Measurements from ENCODE around the gene KANK3.
"Not testable (repeated sequence)": the region's sequence is repeated elsewhere in the genome, so short reads cannot be mapped to it uniquely, and the experiment has no call there.

KANK3 gene

DNA sequence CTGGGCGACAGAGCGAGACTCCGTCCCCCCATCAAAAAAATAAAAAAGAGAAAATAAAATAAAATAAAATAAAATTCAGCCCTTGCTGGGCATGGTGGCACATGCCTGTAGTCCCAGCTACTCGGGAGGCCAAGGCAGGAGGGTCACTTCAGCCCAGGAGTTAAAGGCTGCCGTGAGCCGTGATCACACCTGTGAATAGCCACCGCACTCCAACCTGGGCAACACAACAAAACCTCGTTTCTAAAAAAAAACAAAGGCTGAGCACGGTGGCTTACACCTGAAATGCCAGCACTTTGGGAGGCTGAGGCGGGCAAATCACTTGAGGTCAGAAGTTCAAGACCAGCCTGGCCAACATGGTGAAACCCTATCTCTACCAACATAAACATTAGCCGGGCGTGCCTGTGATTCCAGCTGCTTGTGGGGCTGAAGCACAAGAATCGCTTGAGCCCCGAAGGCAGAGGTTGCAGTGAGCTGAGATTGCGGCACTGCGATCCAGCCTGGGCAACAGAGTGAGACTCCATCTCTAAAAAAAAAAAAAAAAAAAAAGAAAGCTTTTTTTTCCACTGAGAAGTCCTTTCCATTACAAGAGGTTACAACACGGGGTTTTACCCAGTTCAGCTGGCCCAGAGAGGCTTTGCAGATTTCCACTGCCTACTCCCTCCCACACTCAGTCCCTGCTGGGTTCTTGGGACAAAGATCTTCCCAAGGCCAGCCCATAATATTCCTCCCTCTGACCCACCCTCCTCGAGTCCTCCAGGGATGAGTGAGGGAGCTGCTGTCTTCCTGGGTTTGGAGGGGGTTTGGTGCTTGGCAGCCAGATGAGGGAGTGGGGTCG, 27.3 kb upstream of the KANK3 start:
- DNase-seq: no peak

DNA sequence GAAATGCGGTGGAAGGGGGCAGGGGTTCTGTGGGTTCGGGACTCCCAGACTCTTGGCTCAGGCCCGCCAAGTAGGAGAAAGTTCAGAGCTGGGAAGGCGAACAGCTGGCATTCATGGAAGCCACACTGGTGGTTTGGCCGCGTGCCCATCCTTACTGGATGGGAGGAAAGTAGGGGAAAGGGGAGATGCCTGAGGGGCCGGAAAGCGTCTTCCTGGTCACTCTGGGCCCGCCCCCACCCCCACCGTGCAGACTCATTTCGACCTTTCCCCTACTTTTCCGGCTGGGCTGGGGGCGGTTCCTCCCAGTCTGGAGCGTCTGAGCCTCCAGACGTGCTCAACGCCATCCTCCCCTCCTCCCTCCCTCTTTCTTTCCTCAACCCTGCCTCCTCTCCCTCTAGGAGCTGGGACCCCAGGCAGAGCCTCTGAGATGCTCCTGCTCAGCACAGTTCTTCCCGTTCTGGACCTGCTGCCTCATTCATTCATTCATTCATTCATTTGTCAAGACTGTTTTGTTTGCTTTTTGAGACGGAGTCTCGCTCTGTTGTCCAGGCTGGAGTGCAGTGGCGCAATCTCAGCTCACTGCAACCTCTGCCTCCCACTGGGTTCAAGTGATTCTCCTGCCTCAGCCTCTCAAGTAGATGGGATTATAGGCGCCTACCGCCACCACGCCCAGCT, 24.4 kb upstream of the KANK3 start:
- DNase-seq: no peak

DNA sequence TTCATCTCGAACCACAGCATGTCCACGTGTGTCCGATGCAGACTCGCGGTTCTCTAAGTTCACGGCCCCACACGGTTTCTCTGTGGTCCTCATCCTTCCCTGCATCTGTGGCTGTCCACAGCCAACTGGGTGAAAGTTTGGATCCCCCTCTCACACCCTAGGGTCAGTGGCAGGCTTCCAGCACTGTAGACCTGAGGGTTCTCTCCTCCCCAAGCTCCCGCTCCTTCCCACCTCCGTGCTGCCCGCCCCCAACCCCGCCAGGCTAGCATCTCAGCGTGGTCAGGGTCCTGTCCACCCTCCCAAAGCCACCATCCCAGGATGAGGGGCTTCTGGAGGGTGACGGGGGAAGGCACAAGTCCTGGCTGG, 23.9 kb upstream of the KANK3 start:
- no peak for DNase-seq

GRCh38 chr19:8366121-8366581, 23.1 kb upstream of the KANK3 start:
- no peak for DNase-seq

DNA sequence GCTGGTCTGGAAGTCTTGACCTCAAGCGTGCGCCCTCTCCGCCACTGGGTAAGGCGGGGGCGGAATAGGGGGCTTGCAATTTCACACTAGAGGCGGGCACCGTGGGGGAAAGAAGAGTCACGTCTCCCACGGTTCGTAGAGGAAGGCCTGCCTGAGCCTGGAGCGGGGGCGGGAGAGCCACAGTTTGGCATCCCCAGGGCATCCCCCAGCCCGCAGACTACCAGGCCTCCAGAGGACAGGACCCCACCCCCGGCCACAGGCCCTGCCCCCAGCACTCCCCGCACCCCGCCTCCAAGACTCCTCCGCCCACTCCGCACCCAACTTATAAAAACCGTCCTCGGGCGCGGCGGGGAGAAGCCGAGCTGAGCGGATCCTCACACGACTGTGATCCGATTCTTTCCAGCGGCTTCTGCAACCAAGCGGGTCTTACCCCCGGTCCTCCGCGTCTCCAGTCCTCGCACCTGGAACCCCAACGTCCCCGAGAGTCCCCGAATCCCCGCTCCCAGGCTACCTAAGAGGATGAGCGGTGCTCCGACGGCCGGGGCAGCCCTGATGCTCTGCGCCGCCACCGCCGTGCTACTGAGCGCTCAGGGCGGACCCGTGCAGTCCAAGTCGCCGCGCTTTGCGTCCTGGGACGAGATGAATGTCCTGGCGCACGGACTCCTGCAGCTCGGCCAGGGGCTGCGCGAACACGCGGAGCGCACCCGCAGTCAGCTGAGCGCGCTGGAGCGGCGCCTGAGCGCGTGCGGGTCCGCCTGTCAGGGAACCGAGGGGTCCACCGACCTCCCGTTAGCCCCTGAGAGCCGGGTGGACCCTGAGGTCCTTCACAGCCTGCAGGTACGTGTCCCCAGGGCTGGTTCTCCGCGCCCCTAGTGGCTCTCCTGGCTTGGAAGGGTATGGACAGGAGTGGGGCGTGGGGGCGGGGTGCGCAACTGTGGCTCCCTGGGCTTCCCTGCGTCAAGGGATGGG, 21.0 kb upstream of the KANK3 start, which contains the start of gene ANGPTL4:
Gene ANGPTL4, plus strand, starts transcription at position 353 of the 969 bp plus-strand sequence. Its CDS starts 167 bp downstream, at position 520.
- DNase-seq: peak; percentile 82 to 86

DNA sequence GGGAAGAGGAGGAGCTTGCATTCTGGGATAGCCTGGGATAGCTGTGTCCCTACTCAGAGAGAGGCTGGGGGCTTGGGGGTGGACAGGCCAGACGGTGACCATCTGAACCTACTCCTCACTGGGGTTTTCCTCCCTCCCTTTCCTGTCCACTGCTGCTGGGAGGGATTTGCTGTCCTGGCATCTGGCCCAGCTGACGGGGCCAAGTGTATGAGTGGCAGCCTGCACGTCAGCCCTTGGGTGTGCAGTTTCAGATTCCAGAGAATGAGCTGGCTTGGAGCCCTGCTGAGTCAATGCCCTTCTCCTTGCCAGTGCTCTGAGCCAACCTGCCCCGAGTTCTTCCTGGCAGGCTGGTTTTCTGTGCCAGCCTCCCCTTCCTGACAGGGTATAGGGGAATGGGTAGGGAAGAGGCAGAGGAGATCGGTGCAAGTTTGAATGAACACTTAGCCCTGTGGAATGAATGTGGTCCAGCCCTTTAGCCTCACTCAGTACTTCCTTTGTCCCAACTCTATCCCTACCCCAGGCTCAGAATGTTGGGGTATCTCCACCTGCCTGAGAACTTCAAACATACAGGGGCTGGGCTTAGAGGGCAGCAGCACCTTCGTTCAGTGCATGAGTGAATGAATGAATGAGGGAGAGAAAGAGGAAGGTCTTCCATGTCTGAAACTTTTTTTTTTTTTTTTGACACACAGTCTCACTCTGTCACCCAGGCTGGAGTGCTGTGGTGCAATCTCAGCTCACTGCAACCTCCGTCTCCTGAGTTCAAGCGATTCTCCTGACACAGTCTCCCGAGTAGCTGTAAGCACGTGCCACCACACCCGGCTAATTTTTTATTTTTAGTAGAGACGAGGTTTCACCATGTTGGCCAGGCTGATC, 19.1 kb upstream of the KANK3 start:
- DNase-seq: peak; percentile 52 to 64

GRCh38 chr19:8360196-8360595, 17.1 kb upstream of the KANK3 start:
- DNase-seq: no peak

- DNase-seq: no peak
These were observed 15.9 kb upstream of the KANK3 start for GRCh38 chr19:8358948-8359347.

DNA sequence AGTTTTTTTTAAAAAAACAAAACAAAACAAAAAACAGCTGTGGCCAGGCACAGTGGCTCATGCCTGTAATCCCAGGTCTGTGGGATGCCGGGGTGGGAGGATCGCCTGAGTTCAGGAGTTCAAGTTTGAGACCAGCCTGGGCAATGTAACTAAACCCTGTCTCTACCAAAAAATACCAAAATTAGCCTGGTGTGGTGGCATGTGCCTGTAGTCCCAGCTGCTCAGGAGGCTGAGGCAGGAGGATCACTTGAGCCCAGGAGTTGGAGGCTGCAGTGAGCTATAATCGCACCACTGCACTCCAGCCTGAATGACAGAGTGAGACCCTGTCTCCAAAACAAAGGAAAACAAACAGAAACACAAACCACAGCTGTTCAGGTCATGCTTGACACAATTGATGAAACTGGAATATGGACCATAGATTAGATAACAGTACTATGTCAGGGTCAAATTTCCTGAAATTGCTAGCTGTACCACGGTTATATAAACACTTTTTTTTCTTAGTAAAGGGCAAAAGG, 14.0 kb upstream of the KANK3 start:
- no peak for DNase-seq

DNA sequence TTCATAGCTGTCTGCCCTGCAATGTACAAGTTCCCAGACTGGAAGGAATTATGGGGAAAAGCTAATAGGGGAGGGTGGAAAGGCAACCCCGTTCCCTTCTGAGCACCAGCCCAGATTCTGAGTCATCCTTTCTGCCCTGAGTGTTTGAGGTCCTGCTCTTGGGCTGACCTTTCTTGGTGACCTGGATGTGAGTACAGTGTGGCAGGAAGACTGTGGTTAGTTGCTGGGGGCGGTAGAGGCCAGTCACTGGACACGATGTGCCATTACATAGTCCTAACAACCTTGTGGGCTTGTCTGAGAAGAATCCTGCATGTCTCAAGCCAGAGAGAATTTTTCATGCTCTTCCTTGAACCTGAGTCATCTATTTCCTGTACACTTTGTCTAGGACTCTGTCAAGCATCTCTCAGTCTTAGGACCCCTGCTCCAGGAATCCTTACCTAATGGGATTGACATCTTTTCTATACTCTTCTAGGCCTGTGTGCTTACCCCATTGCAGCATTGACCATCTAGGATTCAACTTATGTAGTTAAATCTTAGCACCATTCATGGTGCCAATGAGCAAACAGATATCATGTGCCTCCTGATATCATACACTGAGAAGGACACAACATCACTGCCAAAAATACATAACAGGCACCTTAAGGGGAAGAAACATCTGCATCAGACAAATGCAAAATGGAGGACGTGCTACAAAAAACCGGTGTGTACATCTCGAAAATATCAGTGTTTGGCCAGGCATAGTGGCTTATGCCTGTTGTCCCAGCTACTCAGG, 12.8 kb upstream of the KANK3 start:
- no peak for DNase-seq

- not testable (repeated sequence) for DNase-seq
These were observed 9.8 kb upstream of the KANK3 start for GRCh38 chr19:8352845-8353244.

- DNase-seq: no peak
These were observed 9.2 kb upstream of the KANK3 start for GRCh38 chr19:8352134-8352827.

- DNase-seq: not testable (repeated sequence)
These were observed 6.7 kb upstream of the KANK3 start for GRCh38 chr19:8349629-8350372.

DNA sequence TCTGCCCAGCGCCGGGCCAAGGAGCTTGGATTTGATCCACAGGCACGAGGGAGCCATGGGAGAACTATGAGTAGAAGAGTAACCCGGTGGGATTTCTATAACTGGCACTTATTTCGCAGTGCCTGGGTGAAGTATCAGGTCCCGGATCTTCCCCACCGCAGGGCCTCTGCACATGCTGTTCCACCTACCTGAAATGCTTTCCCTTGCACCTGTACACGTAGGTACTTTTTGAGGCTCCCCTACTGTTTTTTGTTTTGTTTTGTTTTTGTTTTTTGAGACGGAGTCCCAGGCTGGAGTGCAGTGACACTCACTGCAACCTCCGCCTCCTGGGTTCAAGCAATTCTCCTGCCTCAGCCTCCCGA, 402 bp upstream of the KANK3 start:
- DNase-seq: no peak

- DNase-seq: no peak
These were observed 762 bp downstream of the KANK3 start for GRCh38 chr19:8342316-8342683.

GRCh38 chr19:8341504-8341903, 1.6 kb downstream of the KANK3 start:
- DNase-seq: not testable (repeated sequence)

DNA sequence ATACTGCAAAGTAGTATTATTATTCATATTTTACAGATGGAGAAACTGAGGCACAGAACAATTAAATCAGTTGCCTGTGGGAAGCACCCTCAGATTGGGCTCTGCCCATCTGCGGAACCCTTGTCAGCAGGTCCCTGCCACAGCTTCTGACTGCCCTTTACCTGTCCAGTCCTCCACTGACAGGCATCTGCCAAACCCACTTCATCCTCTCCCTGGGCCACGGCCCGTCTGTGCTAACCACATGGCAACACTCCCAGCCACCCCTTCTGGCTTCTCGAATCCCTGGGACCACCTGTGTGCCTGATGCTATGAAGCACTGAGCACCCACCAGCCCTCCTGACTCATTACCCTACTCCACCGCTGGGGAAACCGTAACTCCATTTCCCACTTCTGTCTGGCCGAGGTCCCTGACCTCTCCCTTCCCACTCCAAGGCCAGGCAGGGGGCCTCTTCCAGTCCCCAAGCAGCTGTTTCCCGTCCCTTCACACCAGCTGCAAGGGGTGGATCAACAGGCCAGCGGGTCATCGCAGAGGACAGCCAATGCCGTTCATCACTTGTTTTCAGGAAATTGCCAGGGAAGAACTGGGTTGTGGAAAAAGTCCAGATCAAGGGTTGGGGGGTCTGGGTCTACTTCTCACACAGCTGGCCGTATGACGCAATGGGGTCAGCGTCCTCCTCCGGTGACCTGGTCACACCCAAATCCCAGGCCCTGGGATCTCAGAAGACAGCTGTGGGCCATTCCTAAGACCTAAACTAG, 2.5 kb downstream of the KANK3 start:
- no peak for DNase-seq

DNA sequence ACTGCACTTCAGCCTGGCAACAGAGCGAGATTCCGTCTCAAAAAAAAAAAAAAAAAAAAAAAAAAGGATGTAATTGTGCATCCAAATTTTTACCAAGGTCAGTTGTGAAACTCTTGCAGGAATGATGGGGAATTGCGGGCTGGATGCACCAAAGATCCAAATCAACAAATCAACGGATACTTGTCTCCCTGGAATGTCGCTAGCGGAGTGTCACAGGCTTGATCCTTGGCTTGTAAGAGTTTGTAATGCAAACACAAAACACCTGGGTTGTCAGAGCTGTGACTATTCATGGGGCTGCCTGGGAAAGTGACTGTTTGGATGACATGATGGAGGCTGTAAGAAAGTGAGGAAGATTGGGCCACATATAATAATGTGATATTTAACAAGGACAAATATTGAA, 4.2 kb downstream of the KANK3 start:
- no peak for DNase-seq

DNA sequence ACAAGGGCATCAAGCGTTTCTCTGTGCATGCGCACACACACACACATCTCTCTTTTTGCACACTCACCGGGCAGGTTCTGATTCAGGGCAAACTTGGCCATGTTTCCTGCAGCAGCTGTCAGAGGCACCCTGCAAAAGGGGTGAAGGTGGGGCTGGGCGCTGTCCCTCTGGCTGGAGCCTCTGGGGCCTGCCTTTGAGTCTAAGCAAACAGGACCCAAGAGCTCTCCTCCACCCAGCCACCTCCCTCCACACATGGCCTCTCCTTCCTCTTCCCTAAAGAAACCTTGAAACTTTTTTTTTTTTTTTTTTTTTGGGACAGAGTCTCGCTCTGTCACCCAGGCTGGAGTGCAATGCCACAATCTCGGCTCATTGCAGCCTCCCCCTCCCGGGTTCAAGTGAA, 5.3 kb downstream of the KANK3 start:
- DNase-seq: no peak
